CD14-positive monocyte (primary cell): ENCODE measurements around the gene HSF2. TPM values are rescaled to one million over a fixed set of nuclear protein-coding genes. Genes with fewer than 3 reads are reported as not detected.

Source experiments
- DNase-seq, 3 donors: peaks; one replicate each; pipeline ENCODE4 v3.0.0-alpha.2; 2011 to 2022
- H2AFZ ChIP-seq: 2 replicates; pipeline ENCODE4 v1.6.0; 2012; ENCODE audit warnings: mild to moderate bottlenecking, low read depth, low read length, inconsistent platforms; ENCODE audit not compliant: insufficient read depth, poor library complexity, severe bottlenecking
- H3K27ac ChIP-seq, 2 donors: 1 replicate in 1 of 2; 2 replicates in 1 of 2; pipeline ENCODE4 v1.5.1; 2012 to 2013; ENCODE audit warnings: low read length in 2 of 2, control low read depth in 1 of 2, inconsistent platforms in 1 of 2, low read depth in 1 of 2, mild to moderate bottlenecking in 1 of 2
- H3K27me3 ChIP-seq, 2 donors: one replicate each; pipeline versions ENCODE4 v1.6.0 to v1.6.1; 2011 to 2013; ENCODE audit warnings: low read length in 2 of 2; ENCODE audit not compliant: control insufficient read depth in 2 of 2, insufficient read depth in 2 of 2
- H3K36me3 ChIP-seq, 2 donors: replicated peaks in 1 of 2; 1 replicate in 1 of 2; 2 replicates in 1 of 2; pipeline versions ENCODE4 v1.5.1 to v1.6.1; 2012 to 2013; ENCODE audit warnings: low read length in 2 of 2, control low read depth in 1 of 2, inconsistent platforms in 1 of 2, mild to moderate bottlenecking in 1 of 2; ENCODE audit not compliant: insufficient read depth in 2 of 2, control insufficient read depth in 1 of 2
- H3K4me1 ChIP-seq, 2 donors: 1 replicate in 1 of 2; 2 replicates in 1 of 2; pipeline versions ENCODE4 v1.5.1 to v1.6.1; 2012 to 2013; ENCODE audit warnings: low read length in 2 of 2, control low read depth in 1 of 2, inconsistent platforms in 1 of 2, mild to moderate bottlenecking in 1 of 2, moderate library complexity in 1 of 2; ENCODE audit not compliant: insufficient read depth in 2 of 2, control insufficient read depth in 1 of 2
- H3K4me2 ChIP-seq: replicated peaks from 2 replicates; pipeline ENCODE3; 2012; ENCODE audit warnings: low read length, moderate library complexity, mild to moderate bottlenecking; ENCODE audit not compliant: poor library complexity, severe bottlenecking; ENCODE audit errors: extremely low read depth
- H3K4me3 ChIP-seq, 3 experiments: fragments of 200-600 bp in 1 of 3; sonication (generic) in 1 of 3; replicated peaks in 1 of 3; 1 replicate in 2 of 3; 2 replicates in 1 of 3; pipeline ENCODE4 v1.5.1; 2011 to 2013; ENCODE audit warnings: low read length in 3 of 3, mild to moderate bottlenecking in 3 of 3, control low read depth in 2 of 3, low read depth in 2 of 3, inconsistent platforms in 1 of 3, moderate library complexity in 1 of 3
- H3K79me2 ChIP-seq: 2 replicates; pipeline ENCODE4 v1.6.0; 2012; ENCODE audit warnings: mild to moderate bottlenecking, control low read depth, inconsistent platforms, low read length, moderate library complexity; ENCODE audit not compliant: insufficient read depth
- H3K9ac ChIP-seq: 2 replicates; pipeline ENCODE4 v1.6.0; 2017; ENCODE audit warnings: low read length, mild to moderate bottlenecking; ENCODE audit not compliant: insufficient read depth, poor library complexity, severe bottlenecking
- H3K9me3 ChIP-seq, 2 donors: replicated peaks in 1 of 2; 1 replicate in 1 of 2; 2 replicates in 1 of 2; pipeline versions ENCODE4 v1.5.1 to v1.6.1; 2012 to 2013; ENCODE audit warnings: low read length in 2 of 2, control low read depth in 1 of 2; ENCODE audit not compliant: control insufficient read depth in 1 of 2, insufficient read depth in 1 of 2
- H4K20me1 ChIP-seq: 2 replicates; pipeline ENCODE4 v1.6.0; 2012; ENCODE audit warnings: mild to moderate bottlenecking, low read length, control low read depth, moderate library complexity; ENCODE audit not compliant: insufficient read depth
- H3K27ac Mint-ChIP-seq, 7 donors: one replicate each; pipeline ENCODE4 v1.8.0; 2020; ENCODE audit warnings: mild to moderate bottlenecking in 7 of 7, mixed read lengths in 7 of 7, moderate library complexity in 6 of 7, inconsistent platforms in 2 of 7
- H3K27me3 Mint-ChIP-seq, 3 donors: one replicate each; pipeline ENCODE4 v1.8.0; 2021 to 2022; ENCODE audit warnings: low read depth in 3 of 3, mild to moderate bottlenecking in 3 of 3, mixed read lengths in 3 of 3, moderate library complexity in 3 of 3, inconsistent platforms in 1 of 3
- H3K36me3 Mint-ChIP-seq, 2 donors: one replicate each; pipeline ENCODE4 v1.8.0; 2020; ENCODE audit warnings: mixed read lengths in 2 of 2, inconsistent platforms in 1 of 2, mild to moderate bottlenecking in 1 of 2
- H3K4me1 Mint-ChIP-seq: one replicate; pipeline ENCODE4 v1.8.0; 2020; ENCODE audit warnings: mild to moderate bottlenecking, mixed read lengths
- H3K4me3 Mint-ChIP-seq, 2 donors: one replicate each; pipeline ENCODE4 v1.8.0; 2020; ENCODE audit warnings: mild to moderate bottlenecking in 2 of 2, mixed read lengths in 2 of 2, moderate library complexity in 1 of 2
- H3K9me3 Mint-ChIP-seq, 7 donors: one replicate each; pipeline ENCODE4 v1.8.0; 2020 to 2022; ENCODE audit warnings: mixed read lengths in 7 of 7, mild to moderate bottlenecking in 6 of 7, moderate library complexity in 6 of 7, inconsistent platforms in 2 of 7
- WGBS: methylation state at CpG from one replicate; pipeline ENCODE4 v1.1.5; 2013; ENCODE audit warnings: missing lambda C conversion rate; ENCODE audit not compliant: insufficient coverage; 5-methylcytosine and 5-hydroxymethylcytosine counted together
- intact Hi-C, 2 donors: fragments of 100-400 bp; cut with micrococcal nuclease; formaldehyde crosslinking; loops; one replicate each; pipeline versions ENCODE4 v1.15.0 to v1.15.1; 2023
- polyA plus RNA-seq, 3 donors: library from polyadenylated mRNA; depleted of rRNA in 1 of 3; unstranded in 2 of 3; stranded (reverse) in 1 of 3; fragments of 300-500 nt in 2 of 3; fragments of >200 nt in 1 of 3; fragmentation: Illumina TruSeq in 2 of 3; gene quantifications; 1 replicate in 2 of 3; 2 replicates in 1 of 3; pipeline ENCODE4 v1.2.3, GENCODE V29; 2012 to 2021
- TF ChIP-seq, protein P1 (sequence below): fragments of 200-600 bp; IDR thresholded peaks from one replicate; pipeline ENCODE4 v1.8.0; 2022; ENCODE audit warnings: antibody characterized with exemption, mild to moderate bottlenecking

HSF2 gene
- polyA plus RNA-seq, 3 donors = 2.3 to 8.8 (median 2.6) TPM

DNA sequence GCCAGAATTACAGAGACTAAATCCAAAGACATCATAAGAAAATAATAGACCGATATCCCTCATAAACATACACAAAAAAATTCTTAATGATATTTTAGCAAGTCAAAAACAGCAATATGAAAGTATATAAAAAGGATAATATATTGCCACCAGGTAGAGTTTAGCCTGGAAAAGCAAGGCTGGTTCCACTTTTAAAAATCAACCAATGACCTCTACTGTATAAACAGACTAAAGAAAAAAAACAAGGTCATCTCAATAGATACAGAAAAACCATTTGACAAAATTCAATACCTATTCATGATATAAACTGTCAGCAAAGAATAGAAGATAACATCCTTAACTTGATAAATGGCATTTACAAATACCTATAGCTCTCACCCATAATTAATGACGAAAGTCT lies 62.4 kb downstream of the HSF2 start:
- Mint-ChIP-seq H3K27me3 (no peaks in the 10 kb centered on the region), H3K4me1 (peaks cover 15% of the 10 kb centered on the region), H3K27ac (no peak overlapping the region), H3K9me3 (no peaks in the 10 kb centered on the region), H3K36me3 (peaks cover 33 to 51% of the 10 kb centered on the region in 2 donors), H3K4me3 (no peak overlapping the region)
- Histone ChIP-seq H2AFZ (no peak overlapping the region), H3K9me3 (no peaks in the 10 kb centered on the region), H3K4me2 (no peak overlapping the region), H3K79me2 (peaks cover 97% of the 10 kb centered on the region), H3K9ac (no peak overlapping the region), H4K20me1 (peaks cover 100% of the 10 kb centered on the region), H3K4me1 (no peaks in the 10 kb centered on the region), H3K36me3 (peaks cover 31 to 63% of the 10 kb centered on the region in 2 donors), H3K4me3 (no peak overlapping the region), H3K27ac (no peak overlapping the region), H3K27me3 (no peaks in the 10 kb centered on the region)
- no peak for DNase-seq
- TF ChIP-seq, protein P1, sequence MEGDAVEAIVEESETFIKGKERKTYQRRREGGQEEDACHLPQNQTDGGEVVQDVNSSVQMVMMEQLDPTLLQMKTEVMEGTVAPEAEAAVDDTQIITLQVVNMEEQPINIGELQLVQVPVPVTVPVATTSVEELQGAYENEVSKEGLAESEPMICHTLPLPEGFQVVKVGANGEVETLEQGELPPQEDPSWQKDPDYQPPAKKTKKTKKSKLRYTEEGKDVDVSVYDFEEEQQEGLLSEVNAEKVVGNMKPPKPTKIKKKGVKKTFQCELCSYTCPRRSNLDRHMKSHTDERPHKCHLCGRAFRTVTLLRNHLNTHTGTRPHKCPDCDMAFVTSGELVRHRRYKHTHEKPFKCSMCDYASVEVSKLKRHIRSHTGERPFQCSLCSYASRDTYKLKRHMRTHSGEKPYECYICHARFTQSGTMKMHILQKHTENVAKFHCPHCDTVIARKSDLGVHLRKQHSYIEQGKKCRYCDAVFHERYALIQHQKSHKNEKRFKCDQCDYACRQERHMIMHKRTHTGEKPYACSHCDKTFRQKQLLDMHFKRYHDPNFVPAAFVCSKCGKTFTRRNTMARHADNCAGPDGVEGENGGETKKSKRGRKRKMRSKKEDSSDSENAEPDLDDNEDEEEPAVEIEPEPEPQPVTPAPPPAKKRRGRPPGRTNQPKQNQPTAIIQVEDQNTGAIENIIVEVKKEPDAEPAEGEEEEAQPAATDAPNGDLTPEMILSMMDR = no peak
- no CpG with 5 or more reads among the region's 2 CpGs for WGBS
- intact Hi-C loops = no loop called here

DNA sequence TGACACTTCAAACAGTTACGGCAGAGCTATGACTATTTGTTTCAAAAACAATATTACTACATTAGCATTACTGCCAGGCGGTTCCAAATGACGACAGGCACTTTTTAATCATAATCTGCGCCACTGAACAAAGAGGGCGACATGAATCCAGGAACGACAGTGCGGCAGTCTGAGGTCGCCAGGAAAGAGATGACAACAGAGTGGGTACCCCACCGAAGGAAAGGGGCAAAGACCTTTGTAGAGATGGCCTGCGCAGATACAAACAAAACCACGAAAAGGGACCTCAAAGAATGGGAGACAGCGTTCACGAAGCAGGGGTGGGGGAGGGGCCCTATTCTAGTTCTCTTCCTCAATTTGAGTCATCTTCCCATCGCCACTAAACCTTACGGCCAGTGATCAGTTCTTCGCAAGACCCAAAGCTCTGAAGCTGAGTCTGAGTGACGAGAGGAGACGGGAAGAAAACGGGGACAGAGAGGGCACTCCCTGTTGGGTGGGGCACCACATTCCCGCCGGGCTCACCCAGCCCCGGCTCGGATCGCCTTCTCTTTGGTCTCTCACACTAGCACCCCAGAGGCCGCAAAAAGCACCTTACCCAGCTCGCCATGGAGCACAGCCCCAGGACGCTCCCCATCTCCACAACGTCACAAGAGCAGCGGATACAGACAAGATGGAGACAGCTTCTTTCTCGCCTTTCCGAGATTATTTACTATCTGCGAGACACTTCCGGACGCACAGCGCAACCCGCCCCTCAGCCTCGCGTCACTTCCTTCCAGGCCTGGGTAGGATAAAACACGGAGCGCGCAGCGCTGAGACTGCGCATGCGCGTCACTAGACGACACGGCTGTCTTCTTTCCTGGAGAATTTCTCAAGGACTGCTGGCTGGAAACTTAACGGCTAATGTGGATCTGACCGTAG lies 71.9 kb downstream of the HSF2 start, which contains the start of gene SERINC1:
TSS of gene SERINC1 (minus strand) at position 701 of the 915 bp plus-strand sequence. CDS start at position 631, 70 bp downstream.
- TF ChIP-seq, protein P1 = no peak
- H3K9me3 Mint-ChIP-seq = no peaks in the 10 kb centered on the region
- peaks cover 13 to 19% of the 10 kb centered on the region in 2 donors for H3K36me3 Mint-ChIP-seq
- peak within 1 kb of the TSS; percentile 87 for H3K4me2 ChIP-seq
- H2AFZ ChIP-seq = peak within 1 kb of the TSS; percentile 87
- peak within 1 kb of the TSS; percentile 92 to 100 for H3K4me3 Mint-ChIP-seq
- peaks cover 20 to 25% of the 10 kb centered on the region in 2 donors for H3K4me1 ChIP-seq
- H3K27me3 Mint-ChIP-seq = peaks cover 0 to 2% (median 0%) of the 10 kb centered on the region in 3 donors
- H3K27ac Mint-ChIP-seq = peak within 1 kb of the TSS; percentile 99 to 100 (median 100)
- peaks cover 38% of the 10 kb centered on the region for H4K20me1 ChIP-seq
- H3K36me3 ChIP-seq = peaks cover 0 to 12% of the 10 kb centered on the region in 2 donors
- peak; percentile 95 to 97 (median 95) for DNase-seq
- H3K9me3 ChIP-seq = no peaks in the 10 kb centered on the region
- H3K27ac ChIP-seq = peak within 1 kb of the TSS; percentile 94 to 100
- intact Hi-C loops = loop anchor here (5.0 to 10.0 kb wide), 3 partner anchors 67 to 243 kb away; no protein-coding TSS in a partner anchor
- H3K9ac ChIP-seq = peak within 1 kb of the TSS; percentile 98
- H3K4me3 ChIP-seq = peak within 1 kb of the TSS; percentile 88 to 92 (median 89)
- WGBS = under 1% methylated on average over 41 of the region's 49 CpGs
- peaks cover 53% of the 10 kb centered on the region for H3K79me2 ChIP-seq
- no peaks in the 10 kb centered on the region for H3K27me3 ChIP-seq
- H3K4me1 Mint-ChIP-seq = peaks cover 28% of the 10 kb centered on the region
